ENCODE data around the gene TMEM229B. TPM values are rescaled to one million over a fixed set of nuclear protein-coding genes. Genes with fewer than 3 reads are reported as not detected.

TMEM229B gene
- total RNA-seq, 1 experiment from 2014 or later, result 0.71 TPM

DNA sequence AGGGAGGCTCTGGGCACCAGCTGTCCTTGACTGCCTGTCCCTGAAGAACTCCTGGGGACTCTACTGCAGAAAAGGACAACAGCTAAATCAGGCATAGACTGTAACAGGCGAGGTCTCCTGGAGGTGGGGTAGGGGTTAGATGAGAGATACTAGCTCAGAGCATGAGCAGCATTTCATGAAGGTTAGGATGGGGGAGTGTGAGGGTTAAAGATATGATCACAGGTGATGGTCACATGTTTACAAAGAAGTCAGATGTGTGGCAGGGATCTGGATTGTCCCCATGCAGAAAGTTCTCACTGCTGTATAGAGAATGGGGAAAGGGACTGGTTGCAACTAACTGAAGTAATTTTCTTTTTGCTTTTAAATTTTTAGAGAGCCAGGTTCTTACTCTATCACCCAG lies 26.5 kb downstream of the TMEM229B start:
- ChIA-PET POLR2A (no interaction called here), CTCF (interaction anchor here (1.8 kb wide), 1 partner anchor 109 kb away, joined by 4 read pairs; no protein-coding TSS in a partner anchor), RAD21 (ENCODE audit: low non-redundant PET in 1 of 2, low total read pairs in 2 of 2, uncharacterized antibody in 2 of 2, unreplicated experiment in 2 of 2) (no interaction called here)
- intact Hi-C loops (cut with micrococcal nuclease), result no loop called here
- H3K27me3 ChIP-seq (ENCODE audit: insufficient read depth, low read length), result peaks cover 5% of the 10 kb centered on the region; the same call in 1 of the 2 replicates
- H3K27ac ChIP-seq (ENCODE audit: low read depth, low read length), result no peak overlapping the region
- ATAC-seq, result no peak
- H3K36me3 ChIP-seq (ENCODE audit: control insufficient read depth in 1 of 2, insufficient read depth in 2 of 2, low read length in 2 of 2), result no peaks in the 10 kb centered on the region
- no peaks in the 10 kb centered on the region for H3K9me2 ChIP-seq (ENCODE audit: insufficient read depth)
- TF ChIP-seq TCF7L2 (IDR thresholded peaks at IDR 0.05; ENCODE audit: borderline replicate concordance, extremely low read depth, insufficient read depth, insufficient read length), result no peak
- TF ChIP-seq EGR1 (IDR thresholded peaks at IDR 0.05; ENCODE audit: low read depth), result no peak
- no peak for TF ChIP-seq JUND (IDR thresholded peaks at IDR 0.05)
- TF ChIP-seq, protein P1, sequence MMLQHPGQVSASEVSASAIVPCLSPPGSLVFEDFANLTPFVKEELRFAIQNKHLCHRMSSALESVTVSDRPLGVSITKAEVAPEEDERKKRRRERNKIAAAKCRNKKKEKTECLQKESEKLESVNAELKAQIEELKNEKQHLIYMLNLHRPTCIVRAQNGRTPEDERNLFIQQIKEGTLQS (IDR thresholded peaks at IDR 0.05), result no peak
- TF ChIP-seq, protein P2, sequence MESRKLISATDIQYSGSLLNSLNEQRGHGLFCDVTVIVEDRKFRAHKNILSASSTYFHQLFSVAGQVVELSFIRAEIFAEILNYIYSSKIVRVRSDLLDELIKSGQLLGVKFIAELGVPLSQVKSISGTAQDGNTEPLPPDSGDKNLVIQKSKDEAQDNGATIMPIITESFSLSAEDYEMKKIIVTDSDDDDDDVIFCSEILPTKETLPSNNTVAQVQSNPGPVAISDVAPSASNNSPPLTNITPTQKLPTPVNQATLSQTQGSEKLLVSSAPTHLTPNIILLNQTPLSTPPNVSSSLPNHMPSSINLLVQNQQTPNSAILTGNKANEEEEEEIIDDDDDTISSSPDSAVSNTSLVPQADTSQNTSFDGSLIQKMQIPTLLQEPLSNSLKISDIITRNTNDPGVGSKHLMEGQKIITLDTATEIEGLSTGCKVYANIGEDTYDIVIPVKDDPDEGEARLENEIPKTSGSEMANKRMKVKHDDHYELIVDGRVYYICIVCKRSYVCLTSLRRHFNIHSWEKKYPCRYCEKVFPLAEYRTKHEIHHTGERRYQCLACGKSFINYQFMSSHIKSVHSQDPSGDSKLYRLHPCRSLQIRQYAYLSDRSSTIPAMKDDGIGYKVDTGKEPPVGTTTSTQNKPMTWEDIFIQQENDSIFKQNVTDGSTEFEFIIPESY (IDR thresholded peaks at IDR 0.05; ENCODE audit: extremely low read depth, insufficient replicate concordance, low read length), result no peak
- no peak for TF ChIP-seq SP1 (IDR thresholded peaks at IDR 0.05; ENCODE audit: low read depth)
- no peaks in the 10 kb centered on the region for H3K9me3 ChIP-seq (ENCODE audit: control insufficient read depth in 1 of 2, insufficient read depth in 1 of 2, low read depth in 1 of 2, low read length in 2 of 2)
- H3K4me1 ChIP-seq (ENCODE audit: control insufficient read depth in 1 of 2, insufficient read depth in 2 of 2, low read length in 2 of 2), result no peaks in the 10 kb centered on the region
- no peak overlapping the region for H3K4me2 ChIP-seq (ENCODE audit: low read length)
- no peak overlapping the region for H3K9ac ChIP-seq (ENCODE audit: low read length)
- H3K79me2 ChIP-seq (ENCODE audit: insufficient read depth, low read length), result no peaks in the 10 kb centered on the region
- DNase-seq (ENCODE audit: low read depth, low spot score), result no peak
- no peaks in the 10 kb centered on the region for H4K20me1 ChIP-seq (ENCODE audit: insufficient read depth)
- no TSS peak for BruUV-seq (replicated peaks)
- H2AFZ ChIP-seq (ENCODE audit: low read depth, low read length, poor library complexity, severe bottlenecking), result no peak overlapping the region
- no peak overlapping the region for H3K4me3 ChIP-seq (replicated peaks in 1 of 2; ENCODE audit: low read depth in 1 of 2, low read length in 2 of 2)

DNA sequence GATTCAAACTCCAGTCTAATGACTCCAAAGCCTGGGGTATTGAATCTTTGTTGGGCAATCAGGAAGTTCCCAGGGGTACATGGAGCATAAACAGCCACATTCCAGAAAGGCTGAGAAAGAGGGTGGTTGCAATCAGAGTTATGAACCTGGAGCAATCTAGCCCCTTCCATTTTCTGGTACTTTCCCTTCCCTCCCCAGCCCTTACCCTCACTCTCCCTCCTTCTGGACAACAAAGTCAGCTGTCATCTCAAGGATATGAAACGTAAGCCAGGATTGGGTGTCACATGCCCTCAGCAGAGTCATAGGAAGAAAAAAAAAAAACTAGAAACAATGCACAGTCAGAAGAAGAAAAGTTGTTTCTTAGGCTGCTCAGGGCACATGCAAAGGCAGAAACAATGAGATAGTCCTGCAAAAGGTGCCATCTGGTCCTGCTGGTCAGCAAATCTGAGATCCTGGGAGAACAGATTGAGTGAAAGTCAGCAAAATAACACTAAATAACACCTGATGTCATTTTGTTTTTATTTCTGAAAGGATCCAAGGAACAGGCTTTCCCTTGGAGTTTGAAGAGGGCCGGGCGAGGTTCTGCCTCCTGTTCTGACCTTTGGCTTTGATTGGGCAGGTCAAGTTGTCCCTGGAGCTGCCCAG lies 27.1 kb downstream of the TMEM229B start:
- no peak for TF ChIP-seq CEBPB (IDR thresholded peaks at IDR 0.05; ENCODE audit: low read depth)
- TF ChIP-seq JUND (IDR thresholded peaks at IDR 0.05), result no peak
- no peak for TF ChIP-seq POLR2AphosphoS5 (IDR thresholded peaks at IDR 0.05; ENCODE audit: low read depth, low read length)
- TF ChIP-seq ZNF274 (IDR thresholded peaks at IDR 0.05; ENCODE audit: low read depth, low read length), result no peak
- TF ChIP-seq, protein P1 (IDR thresholded peaks at IDR 0.05), result no peak
- TF ChIP-seq SRF (IDR thresholded peaks at IDR 0.05; ENCODE audit: low read depth), result no peak
- no peak overlapping the region for H2AFZ ChIP-seq (ENCODE audit: low read depth, low read length, poor library complexity, severe bottlenecking)
- no peak overlapping the region for H3K4me2 ChIP-seq (ENCODE audit: low read length)
- H3K4me3 ChIP-seq (replicated peaks in 1 of 2; ENCODE audit: low read depth in 1 of 2, low read length in 2 of 2), result no peak overlapping the region
- no peak for ATAC-seq
- H3K9me3 ChIP-seq (ENCODE audit: control insufficient read depth in 1 of 2, insufficient read depth in 1 of 2, low read depth in 1 of 2, low read length in 2 of 2), result no peaks in the 10 kb centered on the region
- no peak overlapping the region for H3K27ac ChIP-seq (ENCODE audit: low read depth, low read length)
- ChIA-PET CTCF (interaction anchor here (1.8 kb wide), 1 partner anchor 110 kb away, joined by 4 read pairs; no protein-coding TSS in a partner anchor), RAD21 (ENCODE audit: low non-redundant PET in 1 of 2, low total read pairs in 2 of 2, uncharacterized antibody in 2 of 2, unreplicated experiment in 2 of 2) (no interaction called here), POLR2A (no interaction called here)
- H3K27me3 ChIP-seq (ENCODE audit: insufficient read depth, low read length), result peaks cover 5% of the 10 kb centered on the region; the same call in 1 of the 2 replicates
- DNase-seq (ENCODE audit: low read depth, low spot score), result no peak
- no peaks in the 10 kb centered on the region for H3K4me1 ChIP-seq (ENCODE audit: control insufficient read depth in 1 of 2, insufficient read depth in 2 of 2, low read length in 2 of 2)
- BruUV-seq (replicated peaks), result no TSS peak
- no peaks in the 10 kb centered on the region for H3K79me2 ChIP-seq (ENCODE audit: insufficient read depth, low read length)
- no peaks in the 10 kb centered on the region for H4K20me1 ChIP-seq (ENCODE audit: insufficient read depth)
- H3K9me2 ChIP-seq (ENCODE audit: insufficient read depth), result no peaks in the 10 kb centered on the region
- H3K9ac ChIP-seq (ENCODE audit: low read length), result no peak overlapping the region
- intact Hi-C loops (cut with micrococcal nuclease), result no loop called here
- H3K36me3 ChIP-seq (ENCODE audit: control insufficient read depth in 1 of 2, insufficient read depth in 2 of 2, low read length in 2 of 2), result no peaks in the 10 kb centered on the region

Measured in HCT116 (cell line).